Measurements from ENCODE around the gene ADCY1. TPM values are rescaled to one million over a fixed set of nuclear protein-coding genes. Genes with fewer than 3 reads are reported as not detected.

Gene ADCY1
- total and polyA plus RNA-seq, 2 donors (not counting 3 experiments of a cell fraction or from before 2014, with no cell fraction given), result 0.52 to 1.6 TPM

GRCh38 chr7:45665172-45665571 is 91.0 kb downstream of the ADCY1 start:
- no TSS peak for BruUV-seq (replicated peaks)
- Histone ChIP-seq H3K4me1 (ENCODE audit: control insufficient read depth, extremely low read depth, insufficient read depth, low read length) (no peaks in the 10 kb centered on the region), H2AFZ (ENCODE audit: low read depth, low read length) (no peak overlapping the region), H3K9me3 (replicated peaks; ENCODE audit: control insufficient read depth, insufficient read depth, low read length) (no peaks in the 10 kb centered on the region), H3K79me2 (ENCODE audit: control insufficient read depth, insufficient read depth, low read length) (no peaks in the 10 kb centered on the region), H3K36me3 (ENCODE audit: control insufficient read depth in 2 of 2, extremely low read depth in 1 of 2, insufficient read depth in 2 of 2, low read length in 2 of 2) (no peaks in the 10 kb centered on the region), H3K9me1 (replicated peaks; ENCODE audit: control insufficient read depth, extremely low read depth, insufficient read depth, low read length) (no peaks in the 10 kb centered on the region), H3K27me3 (ENCODE audit: control insufficient read depth in 2 of 2, insufficient read depth in 2 of 2, low read length in 2 of 2) (no peaks in the 10 kb centered on the region), H3K9ac (replicated peaks; ENCODE audit: extremely low read depth, insufficient read depth, low read length) (no peak overlapping the region), H3K4me2 (ENCODE audit: insufficient read depth, low read length) (no peak overlapping the region), H3K27ac (ENCODE audit: insufficient read depth, low read depth, low read length) (no peak overlapping the region), H3K4me3 (replicated peaks in 1 of 3; ENCODE audit: insufficient read depth in 1 of 3, low read depth in 1 of 3, low read length in 3 of 3) (no peak overlapping the region), H4K20me1 (replicated peaks; ENCODE audit: control insufficient read depth, extremely low read depth, insufficient read depth, low read length) (no peaks in the 10 kb centered on the region)
- ChIA-PET POLR2A (no interaction called here), CTCF (interaction anchor here (4.6 kb wide), 1 partner anchor 189 kb away, joined by 160 read pairs; no protein-coding TSS in a partner anchor)
- TF ChIP-seq MAX (IDR thresholded peaks at IDR 0.05; ENCODE audit: insufficient read depth, insufficient read length) (no peak), MYC (IDR thresholded peaks at IDR 0.05; ENCODE audit: low read depth, low read length) (no peak), GATA2 (IDR thresholded peaks at IDR 0.05; ENCODE audit: insufficient read depth, insufficient read length, low read depth, low read length) (no peak), JUN (IDR thresholded peaks at IDR 0.05; ENCODE audit: borderline replicate concordance, insufficient read depth, insufficient read length, low read depth) (no peak), POLR2AphosphoS5 (IDR thresholded peaks at IDR 0.05; ENCODE audit: insufficient read depth, low read depth, low read length) (no peak), FOS (IDR thresholded peaks at IDR 0.05; ENCODE audit: borderline replicate concordance, insufficient read depth, low read length) (no peak), CTCF (IDR thresholded peaks at IDR 0.05; ENCODE audit: extremely low read depth in 1 of 2, insufficient read depth in 1 of 2, low read depth in 1 of 2, low read length in 2 of 2) (no peak), EZH2 (IDR thresholded peaks at IDR 0.05; ENCODE audit: borderline replicate concordance, low read depth, low read length, severe bottlenecking) (no peak), POLR2A (IDR thresholded peaks at IDR 0.05; ENCODE audit: low read depth, low read length) (no peak)
- dilution Hi-C loops (cut with MboI; ENCODE audit: extremely low pct_ligation_motif_present, low sequenced_read_pairs), result no loop called here
- no peak for DNase-seq (ENCODE audit: low read depth, low spot score)
- intact Hi-C loops (cut with micrococcal nuclease), result no loop called here
- FAIRE-seq, result no peak

Data from endothelial cell of umbilical vein (primary cell).